Measurements from ENCODE around the gene PARP2. TPM values are rescaled to one million over a fixed set of nuclear protein-coding genes. Genes with fewer than 3 reads are reported as not detected.

Gene PARP2
- total RNA-seq, 2 donors from 2014 or later = 18.1 to 22.3 TPM

DNA sequence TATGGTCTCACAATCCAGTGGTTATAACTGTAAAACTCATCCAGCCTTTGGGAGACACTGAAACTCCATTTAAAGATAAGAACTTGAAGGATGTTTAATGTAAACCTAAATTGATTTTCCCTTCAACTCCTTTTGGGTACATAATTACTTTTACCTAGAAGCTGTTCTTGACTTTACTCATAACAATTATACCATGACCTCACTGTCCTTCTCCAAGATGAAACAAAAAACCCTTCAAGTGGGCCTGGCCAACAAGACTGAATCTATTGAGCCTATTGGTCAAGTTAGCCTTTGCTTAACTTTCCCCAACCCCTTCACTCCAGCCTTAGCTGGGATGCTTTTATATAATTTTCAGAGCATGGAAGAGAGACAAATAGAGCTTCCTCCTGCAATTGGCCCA is 22.5 kb downstream of the PARP2 start:
- H3K27ac Mint-ChIP-seq = no peak overlapping the region

DNA sequence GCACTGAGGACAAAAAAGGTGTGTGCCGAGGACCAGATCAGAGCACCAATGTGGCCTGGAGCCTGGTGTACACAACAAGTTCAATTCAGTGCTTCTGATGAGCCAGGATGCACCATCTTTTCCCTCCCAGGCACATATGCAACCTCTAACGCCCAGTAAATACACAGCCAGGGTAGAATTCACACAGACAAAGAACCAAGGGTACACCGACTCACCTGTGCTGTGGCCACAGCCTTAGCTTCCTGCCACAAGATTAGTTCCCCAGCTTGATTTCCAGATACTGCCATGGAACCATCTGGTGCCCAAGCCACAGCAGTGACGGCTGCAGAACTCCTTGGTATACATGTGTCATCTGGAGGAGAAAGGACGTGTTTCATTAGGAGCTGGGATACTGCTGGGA is 29.4 kb downstream of the PARP2 start:
- H3K27ac Mint-ChIP-seq = peak overlapping the region; percentile 74

More for the DNA sequence above, 22.5 kb downstream of the PARP2 start:
- H3K4me1 Mint-ChIP-seq = no peaks in the 10 kb centered on the region
- no peaks in the 10 kb centered on the region for H3K9me3 ChIP-seq (ENCODE audit: control insufficient read depth, low read length, poor library complexity, severe bottlenecking)
- no peaks in the 10 kb centered on the region for H3K27me3 Mint-ChIP-seq
- H3K36me3 Mint-ChIP-seq (ENCODE audit: low read depth) = peaks cover 8% of the 10 kb centered on the region
- ATAC-seq (no peak), DNase-seq (no peak)
- no peak overlapping the region for H3K4me3 Mint-ChIP-seq

DNA sequence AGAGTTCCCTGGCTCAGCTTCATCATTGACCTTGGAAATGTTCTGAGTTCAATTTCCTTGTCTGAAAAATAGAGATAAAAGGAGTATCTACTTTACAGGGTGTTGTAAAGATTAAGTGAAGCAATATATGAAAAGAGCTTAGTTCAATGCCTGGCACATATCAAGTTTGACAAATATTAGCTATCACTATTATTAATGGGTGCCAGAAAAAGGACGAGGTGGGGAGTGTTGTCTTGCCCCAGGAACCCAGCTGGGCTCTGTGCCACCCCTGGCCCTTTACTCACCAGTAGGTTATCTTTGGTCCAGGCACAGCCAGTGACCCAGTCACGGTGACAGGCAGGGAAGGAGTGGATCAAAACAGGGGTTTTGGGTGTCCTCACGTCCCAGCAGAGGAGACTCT is 32.0 kb downstream of the PARP2 start:
- no peak for ATAC-seq
- no peak for DNase-seq
- no peaks in the 10 kb centered on the region for H3K27me3 Mint-ChIP-seq
- H3K4me1 Mint-ChIP-seq = peaks cover 3% of the 10 kb centered on the region
- no peak overlapping the region for H3K4me3 Mint-ChIP-seq
- H3K9me3 ChIP-seq (ENCODE audit: control insufficient read depth, low read length, poor library complexity, severe bottlenecking) = no peaks in the 10 kb centered on the region
- peaks cover 23% of the 10 kb centered on the region for H3K36me3 Mint-ChIP-seq (ENCODE audit: low read depth)
- H3K27ac Mint-ChIP-seq = peak overlapping the region; percentile 27

More for the DNA sequence above, 29.4 kb downstream of the PARP2 start:
- Mint-ChIP-seq H3K4me3 (no peak overlapping the region), H3K36me3 (ENCODE audit: low read depth) (peaks cover 17% of the 10 kb centered on the region), H3K4me1 (peaks cover 3% of the 10 kb centered on the region), H3K27me3 (no peaks in the 10 kb centered on the region)
- DNase-seq (no peak), ATAC-seq (no peak)
- H3K9me3 ChIP-seq (ENCODE audit: control insufficient read depth, low read length, poor library complexity, severe bottlenecking) = no peaks in the 10 kb centered on the region

DNA sequence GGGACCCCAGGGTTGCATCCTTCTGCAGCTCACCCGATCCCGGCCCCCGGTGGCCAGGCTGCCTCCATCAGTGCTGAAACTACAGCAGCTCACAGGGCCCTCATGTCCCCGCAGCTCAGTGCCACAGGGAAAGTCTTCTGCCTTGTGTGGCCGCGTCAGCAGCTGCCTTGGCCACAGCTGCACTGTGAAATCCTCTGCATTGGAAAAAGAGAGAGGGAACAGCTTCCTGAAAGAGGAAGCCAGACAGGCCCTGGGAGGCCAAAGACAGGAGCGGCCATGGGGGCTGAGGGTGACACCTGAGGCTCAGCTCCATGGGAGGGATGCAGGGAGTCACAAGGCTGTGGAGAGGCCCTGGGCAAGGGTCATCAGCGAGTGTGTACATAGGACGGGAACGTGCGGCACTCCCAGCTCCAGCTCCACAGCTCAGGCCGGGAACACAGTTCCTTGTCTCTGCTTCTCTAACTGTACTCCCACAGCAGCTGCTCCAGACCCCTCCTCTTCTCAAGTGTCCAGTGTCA is 32.7 kb downstream of the PARP2 start:
- DNase-seq = no peak
- H3K27ac Mint-ChIP-seq = no peak overlapping the region
- peaks cover 27% of the 10 kb centered on the region for H3K36me3 Mint-ChIP-seq (ENCODE audit: low read depth)
- peaks cover 6% of the 10 kb centered on the region for H3K4me1 Mint-ChIP-seq
- no peaks in the 10 kb centered on the region for H3K27me3 Mint-ChIP-seq
- no peak overlapping the region for H3K4me3 Mint-ChIP-seq
- ATAC-seq = no peak
- H3K9me3 ChIP-seq (ENCODE audit: control insufficient read depth, low read length, poor library complexity, severe bottlenecking) = no peaks in the 10 kb centered on the region

DNA sequence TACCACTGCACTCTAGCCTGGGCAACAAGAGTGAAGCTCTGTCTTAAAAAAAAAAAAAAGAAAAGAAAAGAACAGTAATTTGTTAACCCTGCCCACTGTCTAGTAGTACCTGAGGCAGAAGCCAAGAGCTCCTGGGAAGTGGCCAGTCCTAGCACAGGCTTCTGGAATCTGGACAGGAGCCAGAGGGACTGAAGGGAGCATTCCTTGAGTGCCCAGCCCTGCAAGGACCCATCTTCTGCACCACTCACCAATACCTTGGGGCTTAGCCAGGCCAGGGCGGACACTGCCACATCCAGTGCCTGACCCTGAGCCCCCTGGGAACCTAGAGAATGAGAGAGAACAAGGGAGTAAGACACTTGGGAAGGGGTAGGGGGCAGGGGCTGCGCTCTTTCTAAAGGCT is 33.7 kb downstream of the PARP2 start:
- ATAC-seq (no peak), DNase-seq (no peak)
- H3K4me1 Mint-ChIP-seq = peaks cover 3% of the 10 kb centered on the region
- H3K27ac Mint-ChIP-seq = peak overlapping the region; percentile 60
- peaks cover 23% of the 10 kb centered on the region for H3K36me3 Mint-ChIP-seq (ENCODE audit: low read depth)
- no peak overlapping the region for H3K4me3 Mint-ChIP-seq
- H3K9me3 ChIP-seq (ENCODE audit: control insufficient read depth, low read length, poor library complexity, severe bottlenecking) = no peaks in the 10 kb centered on the region
- no peaks in the 10 kb centered on the region for H3K27me3 Mint-ChIP-seq

DNA sequence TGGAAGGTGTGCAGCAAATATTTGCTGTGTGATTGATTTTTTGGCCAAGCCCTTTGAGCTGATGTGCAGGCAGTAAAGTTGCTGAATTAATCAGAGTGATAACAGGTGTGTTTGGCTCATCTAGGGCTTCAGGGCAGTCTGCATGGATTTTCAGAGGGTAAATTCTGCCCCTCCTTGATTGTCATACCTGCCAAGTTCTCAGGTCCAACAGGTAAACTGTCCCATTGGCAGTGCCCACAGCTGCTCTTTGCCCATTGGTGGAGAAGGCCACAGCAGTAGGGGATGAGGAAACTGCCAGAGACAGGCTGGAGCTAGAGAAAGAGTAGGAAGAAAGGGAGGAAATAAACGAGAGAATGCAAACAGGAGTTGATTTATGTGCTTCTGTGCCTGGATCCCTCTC is 36.3 kb downstream of the PARP2 start:
- no peaks in the 10 kb centered on the region for H3K9me3 ChIP-seq (ENCODE audit: control insufficient read depth, low read length, poor library complexity, severe bottlenecking)
- H3K27ac Mint-ChIP-seq = no peak overlapping the region
- no peaks in the 10 kb centered on the region for H3K27me3 Mint-ChIP-seq
- DNase-seq (no peak), ATAC-seq (no peak)
- peaks cover 3% of the 10 kb centered on the region for H3K4me1 Mint-ChIP-seq
- peaks cover 18% of the 10 kb centered on the region for H3K36me3 Mint-ChIP-seq (ENCODE audit: low read depth)
- H3K4me3 Mint-ChIP-seq = no peak overlapping the region

DNA sequence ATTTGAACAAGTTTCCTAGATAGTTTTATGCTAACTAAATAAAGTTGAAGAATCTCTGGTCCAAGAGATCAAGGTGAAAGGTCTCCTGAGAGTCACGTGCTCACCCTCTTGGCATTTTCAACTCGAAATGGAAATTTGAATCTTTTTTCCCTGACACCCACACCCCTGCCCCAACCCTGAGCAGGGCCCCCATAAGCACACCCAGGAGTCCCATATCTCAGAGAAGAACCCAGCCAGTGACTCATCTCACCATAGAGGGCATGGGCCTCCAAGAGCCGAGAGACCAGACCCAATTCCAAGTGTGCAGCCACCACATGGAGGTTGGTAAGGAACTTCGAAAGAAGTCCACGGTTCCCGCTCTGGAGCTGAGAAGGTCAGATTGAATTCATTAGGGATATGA is 37.2 kb downstream of the PARP2 start:
- Mint-ChIP-seq H3K4me1 (peaks cover 3% of the 10 kb centered on the region), H3K27ac (peak overlapping the region; percentile 21), H3K27me3 (no peaks in the 10 kb centered on the region), H3K36me3 (ENCODE audit: low read depth) (peaks cover 18% of the 10 kb centered on the region), H3K4me3 (no peak overlapping the region)
- no peaks in the 10 kb centered on the region for H3K9me3 ChIP-seq (ENCODE audit: control insufficient read depth, low read length, poor library complexity, severe bottlenecking)
- DNase-seq (no peak), ATAC-seq (no peak)

DNA sequence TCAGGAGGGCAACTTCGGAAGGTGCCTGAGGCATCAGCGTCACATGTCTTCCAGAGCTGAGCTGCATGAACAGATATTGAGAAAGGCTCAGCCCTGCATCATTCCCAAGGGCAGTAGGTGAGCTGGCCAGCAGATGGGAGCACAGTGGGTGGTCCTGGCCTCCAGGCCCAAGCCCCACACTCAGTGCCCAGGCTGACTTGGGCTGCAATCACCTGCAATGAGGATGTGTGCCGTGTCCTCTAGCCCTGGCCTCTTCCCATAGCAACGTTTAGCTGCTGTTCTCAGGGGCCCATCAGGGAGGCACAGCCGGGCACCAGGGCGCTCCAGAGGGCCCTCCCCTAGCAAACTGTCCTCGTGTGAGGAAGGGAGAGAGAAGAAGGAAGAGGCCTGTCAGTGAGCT is 37.9 kb downstream of the PARP2 start:
- no peaks in the 10 kb centered on the region for H3K27me3 Mint-ChIP-seq
- DNase-seq (no peak), ATAC-seq (no peak)
- H3K9me3 ChIP-seq (ENCODE audit: control insufficient read depth, low read length, poor library complexity, severe bottlenecking) = no peaks in the 10 kb centered on the region
- no peak overlapping the region for H3K27ac Mint-ChIP-seq
- peaks cover 18% of the 10 kb centered on the region for H3K36me3 Mint-ChIP-seq (ENCODE audit: low read depth)
- H3K4me3 Mint-ChIP-seq = no peak overlapping the region
- peaks cover 3% of the 10 kb centered on the region for H3K4me1 Mint-ChIP-seq

DNA sequence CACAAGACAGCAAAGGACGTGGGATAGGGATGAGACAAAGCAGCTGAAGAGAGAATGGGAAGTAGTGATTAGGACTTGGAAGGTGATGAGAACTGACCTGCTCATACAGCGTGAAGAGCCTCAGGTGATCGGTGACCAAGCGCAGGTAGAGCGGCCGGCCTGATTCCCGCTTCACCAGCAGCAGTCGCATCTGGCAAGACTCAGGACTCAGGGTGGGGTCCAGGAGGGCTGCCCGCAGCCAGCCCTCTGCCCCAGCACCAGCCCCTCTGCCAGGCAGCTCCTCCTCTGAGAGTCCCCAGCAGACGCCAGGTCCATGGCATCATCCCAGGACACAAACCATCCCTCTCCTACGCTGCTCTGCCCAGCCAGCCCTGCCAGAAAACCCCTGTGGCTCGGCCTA is 39.1 kb downstream of the PARP2 start:
- no peaks in the 10 kb centered on the region for H3K9me3 ChIP-seq (ENCODE audit: control insufficient read depth, low read length, poor library complexity, severe bottlenecking)
- DNase-seq (no peak), ATAC-seq (no peak)
- H3K4me1 Mint-ChIP-seq = peaks cover 3% of the 10 kb centered on the region
- no peak overlapping the region for H3K27ac Mint-ChIP-seq
- no peak overlapping the region for H3K4me3 Mint-ChIP-seq
- no peaks in the 10 kb centered on the region for H3K27me3 Mint-ChIP-seq
- peaks cover 18% of the 10 kb centered on the region for H3K36me3 Mint-ChIP-seq (ENCODE audit: low read depth)

DNA sequence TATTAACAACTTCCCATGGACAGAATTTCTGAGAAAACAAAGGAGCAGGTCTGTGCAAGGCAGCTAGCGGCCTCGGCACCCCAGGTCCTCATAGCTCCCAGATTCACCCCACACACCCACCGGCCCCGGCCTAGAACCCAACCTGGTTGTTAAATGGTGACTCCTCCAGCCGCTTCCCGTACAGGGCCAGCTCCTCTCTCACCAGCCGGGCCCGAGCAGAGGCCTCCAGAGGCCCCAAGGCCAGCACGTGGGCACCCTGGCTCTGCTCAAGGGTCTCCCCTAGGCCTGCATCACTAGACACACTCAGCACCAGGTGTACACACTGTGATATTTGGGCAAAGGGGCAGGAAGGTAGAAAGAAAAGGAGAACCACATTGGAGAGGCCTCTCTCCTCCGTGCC is 39.6 kb downstream of the PARP2 start:
- no peaks in the 10 kb centered on the region for H3K9me3 ChIP-seq (ENCODE audit: control insufficient read depth, low read length, poor library complexity, severe bottlenecking)
- ATAC-seq (no peak), DNase-seq (no peak)
- H3K27me3 Mint-ChIP-seq = no peaks in the 10 kb centered on the region
- H3K4me1 Mint-ChIP-seq = peaks cover 3% of the 10 kb centered on the region
- H3K4me3 Mint-ChIP-seq = no peak overlapping the region
- no peak overlapping the region for H3K27ac Mint-ChIP-seq
- H3K36me3 Mint-ChIP-seq (ENCODE audit: low read depth) = peaks cover 16% of the 10 kb centered on the region

DNA sequence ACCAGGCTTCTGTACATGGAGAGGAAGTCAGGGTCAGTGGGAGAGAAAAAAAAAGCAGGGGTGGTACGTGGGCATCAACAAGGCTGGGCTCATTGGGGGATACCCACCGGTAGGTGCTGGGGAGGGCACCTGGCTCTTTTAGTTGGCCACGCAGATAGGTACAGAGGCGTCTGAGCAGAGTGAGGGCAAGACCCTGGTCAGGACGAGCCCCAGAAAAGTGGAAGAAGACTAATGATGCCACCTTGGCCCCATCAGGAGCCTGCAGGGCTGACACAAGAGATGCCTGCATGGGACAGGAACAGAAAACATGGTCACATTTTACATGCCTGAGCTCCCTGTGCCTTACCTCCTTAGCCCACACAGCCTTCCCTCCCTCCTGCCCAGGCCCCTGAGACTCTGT is 40.2 kb downstream of the PARP2 start:
- H3K27ac Mint-ChIP-seq = no peak overlapping the region
- no peaks in the 10 kb centered on the region for H3K9me3 ChIP-seq (ENCODE audit: control insufficient read depth, low read length, poor library complexity, severe bottlenecking)
- H3K4me3 Mint-ChIP-seq = no peak overlapping the region
- DNase-seq (no peak), ATAC-seq (no peak)
- H3K36me3 Mint-ChIP-seq (ENCODE audit: low read depth) = peaks cover 20% of the 10 kb centered on the region
- no peaks in the 10 kb centered on the region for H3K27me3 Mint-ChIP-seq
- H3K4me1 Mint-ChIP-seq = peaks cover 3% of the 10 kb centered on the region

DNA sequence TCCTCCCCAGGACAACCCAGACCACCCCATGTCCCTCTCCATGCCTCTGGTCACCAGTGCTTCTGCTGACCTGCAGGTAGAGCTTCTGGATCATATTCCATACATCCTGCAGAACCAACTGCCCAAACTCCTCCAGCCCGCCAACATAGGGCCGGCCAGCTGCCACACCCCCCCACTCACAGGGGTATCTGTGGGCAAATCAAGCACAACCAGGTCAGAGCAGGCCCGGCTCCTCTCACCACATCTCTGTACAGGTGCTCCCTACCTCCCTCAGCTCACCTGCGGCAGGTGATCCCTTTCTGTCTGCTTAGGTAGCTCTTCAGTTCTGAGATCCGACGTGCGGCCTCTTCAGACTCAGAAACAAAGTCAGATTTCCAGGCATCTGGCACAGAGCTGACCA is 40.9 kb downstream of the PARP2 start:
- Mint-ChIP-seq H3K36me3 (ENCODE audit: low read depth) (peaks cover 21% of the 10 kb centered on the region), H3K27ac (peak overlapping the region; percentile 27), H3K4me3 (no peak overlapping the region), H3K27me3 (no peaks in the 10 kb centered on the region), H3K4me1 (peaks cover 3% of the 10 kb centered on the region)
- DNase-seq (no peak), ATAC-seq (no peak)
- no peaks in the 10 kb centered on the region for H3K9me3 ChIP-seq (ENCODE audit: control insufficient read depth, low read length, poor library complexity, severe bottlenecking)

DNA sequence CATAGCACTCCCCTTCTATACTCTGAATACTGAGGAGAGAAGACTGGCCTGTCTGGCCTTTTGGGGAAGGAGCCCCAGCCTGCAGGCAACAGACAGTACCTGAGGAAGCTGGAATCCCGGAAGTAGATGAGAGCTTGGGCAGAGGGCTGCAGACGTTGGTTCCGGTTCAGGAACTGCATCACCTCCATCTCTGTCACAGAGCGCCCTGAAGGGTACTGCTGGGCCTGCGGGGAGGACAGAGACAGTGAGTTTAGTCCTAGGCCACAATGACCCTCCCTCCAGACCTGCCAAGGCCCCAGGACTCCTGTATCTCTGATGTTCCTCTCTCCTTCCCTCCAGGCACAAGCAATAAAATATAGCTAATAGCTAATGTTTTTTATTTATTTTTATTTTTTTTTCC is 41.5 kb downstream of the PARP2 start:
- no peak for ATAC-seq
- peaks cover 20% of the 10 kb centered on the region for H3K36me3 Mint-ChIP-seq (ENCODE audit: low read depth)
- H3K4me3 Mint-ChIP-seq = no peak overlapping the region
- H3K27me3 Mint-ChIP-seq = no peaks in the 10 kb centered on the region
- H3K4me1 Mint-ChIP-seq = peaks cover 5% of the 10 kb centered on the region
- no peak overlapping the region for H3K27ac Mint-ChIP-seq
- no peak for DNase-seq
- H3K9me3 ChIP-seq (ENCODE audit: control insufficient read depth, low read length, poor library complexity, severe bottlenecking) = no peaks in the 10 kb centered on the region

DNA sequence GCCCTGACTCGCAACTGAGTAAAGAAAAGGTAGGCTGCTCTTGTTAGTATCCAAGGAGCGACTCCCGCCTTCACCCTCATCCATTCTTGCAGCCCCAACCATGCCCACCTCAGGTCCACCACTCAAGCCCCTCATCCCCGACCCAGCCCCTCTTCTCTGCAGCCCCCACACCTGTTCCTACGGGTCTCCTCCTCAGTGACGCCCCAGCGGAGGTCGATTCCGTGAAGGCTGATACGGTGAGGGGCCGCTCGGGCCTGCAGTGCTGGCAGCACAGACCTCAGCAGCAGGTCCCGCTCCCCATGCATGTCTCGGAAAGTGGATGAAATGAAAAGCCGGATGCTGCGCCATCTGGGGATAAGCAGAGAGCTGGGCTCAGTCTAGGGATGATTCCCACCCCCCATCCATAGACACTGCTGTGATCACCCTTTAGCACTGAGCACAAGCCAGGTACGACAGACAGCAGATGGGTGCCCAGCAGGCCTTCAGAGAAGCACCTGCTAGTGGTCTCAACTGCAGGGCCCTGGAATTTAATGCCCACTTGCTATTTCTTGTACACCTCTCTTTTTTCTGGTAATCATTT is 42.9 kb downstream of the PARP2 start:
- H3K9me3 ChIP-seq (ENCODE audit: control insufficient read depth, low read length, poor library complexity, severe bottlenecking) = no peaks in the 10 kb centered on the region
- Mint-ChIP-seq H3K27ac (no peak overlapping the region), H3K4me3 (no peak overlapping the region), H3K36me3 (ENCODE audit: low read depth) (peaks cover 16% of the 10 kb centered on the region), H3K27me3 (no peaks in the 10 kb centered on the region), H3K4me1 (peaks cover 2% of the 10 kb centered on the region)
- DNase-seq = no peak
- no peak for ATAC-seq
